Muscle of arm (tissue), 12 donors: ENCODE measurements around the gene DCAKD. TPM values are rescaled to one million over a fixed set of nuclear protein-coding genes. Genes with fewer than 3 reads are reported as not detected.
"Not testable (repeated sequence)": the region's sequence is repeated elsewhere in the genome, so short reads cannot be mapped to it uniquely, and the experiment has no call there.

Source experiments
- DNase-seq: peaks from one replicate; pipeline ENCODE4 v3.0.0-alpha.2; 2013
- polyA plus RNA-seq, 12 donors: library from polyadenylated mRNA; unstranded; fragments of 120-200 nt; gene quantifications; one replicate each; pipeline ENCODE4 v1.2.1, GENCODE V29; 2013; ENCODE audit not compliant: insufficient read length in 12 of 12

Gene DCAKD
- polyA plus RNA-seq, 12 donors = 25.4 to 360 (median 30.2) TPM

GRCh38 chr17:45073414-45074070 is 22.1 kb upstream of the DCAKD start:
- DNase-seq = no peak

- DNase-seq = no peak
Observed at GRCh38 chr17:45070809-45071208, 19.4 kb upstream of the DCAKD start.

- DNase-seq = no peak
Observed at GRCh38 chr17:45070001-45070400, 18.6 kb upstream of the DCAKD start.

GRCh38 chr17:45067637-45068036 is 16.2 kb upstream of the DCAKD start:
- DNase-seq = no peak

GRCh38 chr17:45063198-45063597 is 11.8 kb upstream of the DCAKD start:
- no peak for DNase-seq

- DNase-seq = no peak
Observed at GRCh38 chr17:45061606-45062205, 10.3 kb upstream of the DCAKD start.

GRCh38 chr17:45060797-45061605 is 9.6 kb upstream of the DCAKD start, which contains the start of gene NMT1:
Gene NMT1 (plus strand): TSS chr17:45061317. CDS start chr17:45061330, 13 bp downstream.
- DNase-seq = peak; percentile 99

- no peak for DNase-seq
Observed at GRCh38 chr17:45060382-45060796, 9.0 kb upstream of the DCAKD start.

- no peak for DNase-seq
Observed at GRCh38 chr17:45052052-45052772, 780 bp upstream of the DCAKD start.

- DNase-seq = not testable (repeated sequence)
Observed at GRCh38 chr17:45051720-45052051, 254 bp upstream of the DCAKD start.

- DNase-seq = no peak
Observed at GRCh38 chr17:45050481-45051059, 862 bp downstream of the DCAKD start.

GRCh38 chr17:45048795-45049563 is 2.5 kb downstream of the DCAKD start:
- no peak for DNase-seq

- no peak for DNase-seq
Observed at GRCh38 chr17:45046537-45047125, 4.8 kb downstream of the DCAKD start.

- no peak for DNase-seq
Observed at GRCh38 chr17:45043813-45044540, 7.5 kb downstream of the DCAKD start.

- no peak for DNase-seq
Observed at GRCh38 chr17:45042346-45043120, 8.9 kb downstream of the DCAKD start.

- no peak for DNase-seq
Observed at GRCh38 chr17:45040459-45040858, 11.0 kb downstream of the DCAKD start.

- no peak for DNase-seq
Observed at GRCh38 chr17:45038728-45039634, 12.5 kb downstream of the DCAKD start.

- no peak for DNase-seq
Observed at GRCh38 chr17:45036691-45037090, 14.7 kb downstream of the DCAKD start.
